Activated B cell treated with CpG ODN at 0.5 μM for 24 hours (primary cell): ENCODE data around the gene LRCH1. TPM values are rescaled to one million over a fixed set of nuclear protein-coding genes. Genes with fewer than 3 reads are reported as not detected.

Source experiments
- ATAC-seq: fragments of 200-7000 bp; cut with Tn5 transposase; one replicate; pipeline ENCODE4 v1.10.0; 2021; ENCODE audit warnings: low read depth, mild to moderate bottlenecking, moderate library complexity
- CTCF ChIA-PET: fragments of 350-600 bp; sonication (Branson Sonifier 250); formaldehyde crosslinking; loops from one replicate; lab custom pipeline; 2021; ENCODE audit warnings: antibody characterized with exemption; lab: Charles Lee
- POLR2A ChIA-PET: fragments of 350-600 bp; sonication (Branson Sonifier 250); formaldehyde crosslinking; loops from one replicate; lab custom pipeline; 2021; ENCODE audit warnings: antibody characterized with exemption; lab: Charles Lee
- DNase-seq: peaks from one replicate; pipeline ENCODE4 v3.0.0; 2022
- H3K27ac Mint-ChIP-seq: one replicate; pipeline ENCODE4 v1.8.0; 2020; ENCODE audit warnings: mixed read lengths
- H3K27me3 Mint-ChIP-seq: one replicate; pipeline ENCODE4 v1.8.0; 2021; ENCODE audit warnings: mixed read lengths
- H3K36me3 Mint-ChIP-seq: one replicate; pipeline ENCODE4 v1.8.0; 2021; ENCODE audit warnings: low read depth, mixed read lengths
- H3K4me1 Mint-ChIP-seq: one replicate; pipeline ENCODE4 v1.8.0; 2021; ENCODE audit warnings: mixed read lengths
- H3K4me3 Mint-ChIP-seq: one replicate; pipeline ENCODE4 v1.8.0; 2020; ENCODE audit warnings: mild to moderate bottlenecking, mixed read lengths
- H3K9me3 Mint-ChIP-seq: one replicate; pipeline ENCODE4 v1.8.0; 2020; ENCODE audit warnings: mixed read lengths
- intact Hi-C: fragments of 100-400 bp; cut with micrococcal nuclease; formaldehyde crosslinking; loops from one replicate; pipeline ENCODE4 v1.15.1; 2024
- total RNA-seq: library from RNA; stranded (reverse); gene quantifications from 2 replicates; pipeline ENCODE4 v1.2.3, GENCODE V29; 2022
- TF ChIP-seq, protein P1 (sequence below): fragments of 200-600 bp; IDR thresholded peaks from one replicate; pipeline ENCODE4 v1.8.0; 2022; ENCODE audit warnings: antibody characterized with exemption, mild to moderate bottlenecking

Gene LRCH1
- total RNA-seq, 1 donor from 2014 or later, result 46.3 TPM

DNA sequence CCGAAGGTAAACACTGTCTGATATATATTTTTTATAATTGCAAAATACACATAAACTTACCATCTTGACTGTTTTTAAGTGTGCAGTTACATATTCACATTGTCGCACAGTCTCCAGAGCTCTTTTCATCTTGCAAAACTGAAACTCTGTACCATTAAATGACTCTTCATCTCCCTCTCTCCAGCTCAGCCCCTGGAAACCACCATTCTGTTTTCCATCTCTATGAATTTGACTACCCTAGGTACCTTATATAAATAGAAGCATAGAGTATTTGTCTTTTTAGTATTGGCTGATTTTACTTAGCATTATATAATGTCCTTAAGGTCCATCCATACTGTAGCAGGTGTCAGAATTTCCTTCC lies 45.8 kb downstream of the LRCH1 start:
- TF ChIP-seq, protein P1, sequence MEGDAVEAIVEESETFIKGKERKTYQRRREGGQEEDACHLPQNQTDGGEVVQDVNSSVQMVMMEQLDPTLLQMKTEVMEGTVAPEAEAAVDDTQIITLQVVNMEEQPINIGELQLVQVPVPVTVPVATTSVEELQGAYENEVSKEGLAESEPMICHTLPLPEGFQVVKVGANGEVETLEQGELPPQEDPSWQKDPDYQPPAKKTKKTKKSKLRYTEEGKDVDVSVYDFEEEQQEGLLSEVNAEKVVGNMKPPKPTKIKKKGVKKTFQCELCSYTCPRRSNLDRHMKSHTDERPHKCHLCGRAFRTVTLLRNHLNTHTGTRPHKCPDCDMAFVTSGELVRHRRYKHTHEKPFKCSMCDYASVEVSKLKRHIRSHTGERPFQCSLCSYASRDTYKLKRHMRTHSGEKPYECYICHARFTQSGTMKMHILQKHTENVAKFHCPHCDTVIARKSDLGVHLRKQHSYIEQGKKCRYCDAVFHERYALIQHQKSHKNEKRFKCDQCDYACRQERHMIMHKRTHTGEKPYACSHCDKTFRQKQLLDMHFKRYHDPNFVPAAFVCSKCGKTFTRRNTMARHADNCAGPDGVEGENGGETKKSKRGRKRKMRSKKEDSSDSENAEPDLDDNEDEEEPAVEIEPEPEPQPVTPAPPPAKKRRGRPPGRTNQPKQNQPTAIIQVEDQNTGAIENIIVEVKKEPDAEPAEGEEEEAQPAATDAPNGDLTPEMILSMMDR, result no peak
- POLR2A ChIA-PET, result interaction anchor here (0.6 kb wide), 1 partner anchor 24 kb away, joined by 5 read pairs; no protein-coding TSS in a partner anchor
- peak; percentile 5 for ATAC-seq
- Mint-ChIP-seq H3K27me3 (no peaks in the 10 kb centered on the region), H3K4me1 (peaks cover 93% of the 10 kb centered on the region), H3K27ac (peak overlapping the region; percentile 86), H3K4me3 (peak overlapping the region; percentile 73), H3K9me3 (no peaks in the 10 kb centered on the region), H3K36me3 (no peaks in the 10 kb centered on the region)
- CTCF ChIA-PET, result no interaction called here
- intact Hi-C loops, result loop anchor here (1.0 to 5.0 kb wide), 5 partner anchors 10 to 416 kb away; partner anchors contain the start of genes LCP1 and LRCH1
- no peak for DNase-seq

DNA sequence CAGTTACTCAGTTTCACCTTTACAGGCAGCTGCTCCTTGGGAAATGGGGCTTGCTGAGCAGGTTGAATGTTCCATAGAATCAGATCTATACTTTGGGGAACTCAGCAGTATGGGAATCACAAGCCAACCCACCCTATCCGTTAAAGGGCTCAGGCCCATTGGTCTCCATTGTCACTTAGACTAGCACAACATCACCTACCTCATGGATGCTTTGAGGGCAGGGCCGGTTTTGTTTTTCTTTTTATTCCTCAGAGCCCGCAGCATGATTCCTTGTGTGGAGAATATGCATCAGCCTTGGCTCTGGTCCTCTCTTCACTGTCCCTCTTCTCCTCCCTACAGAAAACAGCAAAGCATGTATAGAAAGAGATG lies 48.0 kb downstream of the LRCH1 start:
- DNase-seq, result no peak
- ChIA-PET POLR2A (interaction anchor here (0.8 to 0.9 kb wide), 2 partner anchors 17 to 48 kb away, joined by 3 to 5 read pairs; no protein-coding TSS in a partner anchor), CTCF (interaction anchor here (0.7 to 1.5 kb wide), 2 partner anchors 23 to 429 kb away, joined by 3 to 4 read pairs; no protein-coding TSS in a partner anchor)
- peaks cover 91% of the 10 kb centered on the region for H3K4me1 Mint-ChIP-seq
- H3K4me3 Mint-ChIP-seq, result peak overlapping the region; percentile 13
- peak overlapping the region; percentile 76 for H3K27ac Mint-ChIP-seq
- TF ChIP-seq, protein P1, result no peak
- intact Hi-C loops, result no loop called here
- H3K9me3 Mint-ChIP-seq, result no peaks in the 10 kb centered on the region
- H3K27me3 Mint-ChIP-seq, result no peaks in the 10 kb centered on the region
- no peak for ATAC-seq
- no peaks in the 10 kb centered on the region for H3K36me3 Mint-ChIP-seq

DNA sequence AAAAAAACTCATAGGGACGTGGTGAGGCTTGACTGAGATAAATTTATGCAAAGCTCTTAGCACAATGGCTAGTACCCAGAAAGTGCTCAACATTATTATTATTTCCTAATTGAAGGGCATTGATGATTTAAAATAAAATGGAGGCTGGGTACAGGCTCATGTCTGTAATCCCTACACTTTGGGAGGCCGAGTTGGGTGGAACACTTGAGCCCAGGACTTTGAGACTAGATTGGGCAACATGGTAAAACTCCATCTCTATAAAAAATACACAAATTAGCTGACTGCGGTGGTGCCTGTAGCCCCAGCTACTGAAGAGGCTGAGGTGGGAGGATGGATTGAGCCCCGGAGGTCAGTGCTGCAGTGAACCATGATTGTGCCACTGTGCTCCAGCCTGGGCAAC lies 49.6 kb downstream of the LRCH1 start:
- ATAC-seq (no peak), DNase-seq (no peak)
- H3K27me3 Mint-ChIP-seq, result no peaks in the 10 kb centered on the region
- ChIA-PET CTCF (interaction anchor here (0.7 to 2.3 kb wide), 4 partner anchors 25 to 51 kb away, joined by 3 to 11 read pairs (median 4); no protein-coding TSS in a partner anchor), POLR2A (interaction anchor here (0.6 to 1.3 kb wide), 4 partner anchors 9 to 50 kb away, joined by 3 to 4 read pairs (median 3); partner anchors contain the start of gene LRCH1)
- H3K36me3 Mint-ChIP-seq, result no peaks in the 10 kb centered on the region
- intact Hi-C loops, result no loop called here
- peaks cover 92% of the 10 kb centered on the region for H3K4me1 Mint-ChIP-seq
- TF ChIP-seq, protein P1, result no peak
- no peak overlapping the region for H3K4me3 Mint-ChIP-seq
- H3K27ac Mint-ChIP-seq, result no peak overlapping the region
- no peaks in the 10 kb centered on the region for H3K9me3 Mint-ChIP-seq

DNA sequence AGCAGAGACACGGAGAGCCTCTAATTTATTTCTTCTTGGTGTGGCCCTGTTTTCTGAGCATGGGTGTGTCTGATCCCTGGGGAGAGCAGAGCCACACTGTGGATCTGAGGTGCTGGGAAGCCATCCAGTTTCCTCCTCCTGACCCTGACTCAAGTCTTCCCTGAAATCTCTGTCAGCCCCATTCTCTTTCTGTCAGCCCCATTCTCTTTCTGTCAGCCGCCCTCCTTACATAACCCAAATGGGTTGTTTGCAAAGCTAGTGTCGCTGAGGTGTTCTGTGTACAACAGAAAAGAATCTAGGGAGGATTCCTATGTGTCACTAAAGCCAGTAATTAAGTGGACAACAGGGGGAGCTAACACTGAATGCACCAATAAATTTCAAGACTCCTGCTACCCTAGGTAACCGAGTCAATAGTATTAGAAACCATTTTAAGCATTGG lies 50.2 kb downstream of the LRCH1 start:
- Mint-ChIP-seq H3K27ac (no peak overlapping the region), H3K4me1 (peaks cover 92% of the 10 kb centered on the region), H3K9me3 (no peaks in the 10 kb centered on the region), H3K27me3 (no peaks in the 10 kb centered on the region), H3K4me3 (no peak overlapping the region), H3K36me3 (no peaks in the 10 kb centered on the region)
- ATAC-seq, result no peak
- TF ChIP-seq, protein P1, result no peak
- DNase-seq, result no peak
- POLR2A ChIA-PET, result interaction anchor here (0.6 to 1.8 kb wide), 6 partner anchors 8 to 76 kb away, joined by 3 to 8 read pairs (median 4); partner anchors contain the start of gene LRCH1
- CTCF ChIA-PET, result interaction anchor here (0.8 to 2.3 kb wide), 4 partner anchors 28 to 118 kb away, joined by 3 to 11 read pairs (median 4); no protein-coding TSS in a partner anchor
- intact Hi-C loops, result no loop called here

DNA sequence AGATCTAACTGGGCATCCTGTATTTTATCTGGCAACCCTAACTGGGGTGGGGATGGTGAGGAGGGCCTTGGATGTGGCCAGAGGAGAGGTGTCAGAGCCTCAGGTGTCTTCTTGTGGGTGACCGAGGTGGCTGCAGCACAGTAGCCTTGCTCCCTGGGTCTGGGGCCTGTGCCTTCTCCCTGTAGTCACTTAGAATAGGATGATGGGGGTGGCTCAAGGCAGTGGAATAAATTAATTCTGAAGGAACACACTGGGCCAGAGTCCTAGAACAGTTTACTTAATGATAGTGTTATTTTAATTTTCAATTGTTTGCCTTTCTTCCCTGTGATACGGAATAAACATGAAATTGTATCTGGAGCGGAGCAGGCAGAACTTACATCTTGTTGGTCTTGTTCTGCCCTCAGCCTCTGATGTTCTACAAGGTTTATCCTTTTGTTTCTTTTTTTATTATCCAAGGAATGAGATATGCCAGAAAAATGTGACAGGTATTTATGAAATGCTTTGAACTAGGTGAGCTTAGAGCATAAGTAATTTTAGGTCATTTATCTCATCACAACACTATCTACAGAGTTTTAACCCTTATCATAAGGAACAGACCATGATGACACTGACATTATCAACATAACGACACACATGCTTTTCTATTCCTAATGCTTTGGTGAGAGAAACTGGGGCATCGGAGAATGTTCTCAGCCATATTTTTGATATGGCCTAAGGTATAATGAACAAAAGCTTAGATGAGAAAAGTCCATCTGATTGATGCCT lies 51.4 kb downstream of the LRCH1 start:
- intact Hi-C loops, result no loop called here
- DNase-seq, result no peak
- H3K4me3 Mint-ChIP-seq, result no peak overlapping the region
- no peaks in the 10 kb centered on the region for H3K36me3 Mint-ChIP-seq
- POLR2A ChIA-PET, result interaction anchor here (1.1 to 1.8 kb wide), 2 partner anchors 9 to 43 kb away, joined by 3 to 6 read pairs; no protein-coding TSS in a partner anchor
- TF ChIP-seq, protein P1, result no peak
- no peak for ATAC-seq
- H3K9me3 Mint-ChIP-seq, result no peaks in the 10 kb centered on the region
- CTCF ChIA-PET, result no interaction called here
- no peaks in the 10 kb centered on the region for H3K27me3 Mint-ChIP-seq
- peak overlapping the region; percentile 30 for H3K27ac Mint-ChIP-seq
- H3K4me1 Mint-ChIP-seq, result peaks cover 92% of the 10 kb centered on the region
